Activated CD4-positive, alpha-beta T cell treated with anti-CD3 and anti-CD28 coated beads, Interleukin-2, amount 10 ng/mL, durations not matched to agents 24 days and 14 days (primary cell): ENCODE measurements around the gene ZNF177. TPM values are rescaled to one million over a fixed set of nuclear protein-coding genes. Genes with fewer than 3 reads are reported as not detected.
A peak's percentile ranks its signal among the peaks of the same experiment; 100 is the strongest.

Source experiments
- DNase-seq: peaks from one replicate; pipeline ENCODE4 v3.0.0; 2022
- H3K27ac Mint-ChIP-seq: one replicate; pipeline ENCODE4 v1.8.0; 2022; ENCODE audit warnings: mild to moderate bottlenecking, mixed read lengths
- H3K27me3 Mint-ChIP-seq: one replicate; pipeline ENCODE4 v1.8.0; 2022; ENCODE audit warnings: mixed read lengths
- H3K36me3 Mint-ChIP-seq: one replicate; pipeline ENCODE4 v1.8.0; 2022; ENCODE audit warnings: low read depth, mild to moderate bottlenecking, mixed read lengths
- H3K4me1 Mint-ChIP-seq: one replicate; pipeline ENCODE4 v1.8.0; 2021; ENCODE audit warnings: mixed read lengths
- H3K4me3 Mint-ChIP-seq: one replicate; pipeline ENCODE4 v1.8.0; 2022; ENCODE audit warnings: mild to moderate bottlenecking, moderate library complexity, mixed read lengths
- H3K9me3 Mint-ChIP-seq: one replicate; pipeline ENCODE4 v1.8.0; 2021; ENCODE audit warnings: mixed read lengths
- intact Hi-C: fragments of 100-400 bp; cut with micrococcal nuclease; formaldehyde crosslinking; loops from one replicate; pipeline ENCODE4 v1.15.1; 2023
- total RNA-seq: library from RNA; stranded (reverse); gene quantifications from 2 replicates; pipeline ENCODE4 v1.2.3, GENCODE V29; 2022

Gene ZNF177
- total RNA-seq, 1 donor from 2014 or later: not detected

- Mint-ChIP-seq H3K27ac (no peak overlapping the region), H3K4me3 (no peak overlapping the region), H3K36me3 (peaks cover 7% of the 10 kb centered on the region), H3K9me3 (peaks cover 15% of the 10 kb centered on the region), H3K4me1 (no peaks in the 10 kb centered on the region), H3K27me3 (no peaks in the 10 kb centered on the region)
- no peak for DNase-seq
- intact Hi-C loops: no loop called here
Observed at GRCh38 chr19:9353011-9353410, 9.8 kb upstream of the ZNF177 start.

- Mint-ChIP-seq H3K27me3 (no peaks in the 10 kb centered on the region), H3K9me3 (peaks cover 15% of the 10 kb centered on the region), H3K4me3 (no peak overlapping the region), H3K36me3 (peaks cover 6% of the 10 kb centered on the region), H3K27ac (no peak overlapping the region), H3K4me1 (no peaks in the 10 kb centered on the region)
- intact Hi-C loops: no loop called here
- DNase-seq: no peak
Observed at GRCh38 chr19:9354651-9355050, 8.2 kb upstream of the ZNF177 start.

- H3K4me1 Mint-ChIP-seq: no peaks in the 10 kb centered on the region
- no peak overlapping the region for H3K4me3 Mint-ChIP-seq
- no peak for DNase-seq
- H3K27ac Mint-ChIP-seq: no peak overlapping the region
- no peaks in the 10 kb centered on the region for H3K36me3 Mint-ChIP-seq
- intact Hi-C loops: no loop called here
- H3K9me3 Mint-ChIP-seq: peaks cover 24% of the 10 kb centered on the region
- H3K27me3 Mint-ChIP-seq: no peaks in the 10 kb centered on the region
Observed at GRCh38 chr19:9370738-9371619, 8.2 kb downstream of the ZNF177 start.

- no peak overlapping the region for H3K4me3 Mint-ChIP-seq
- H3K4me1 Mint-ChIP-seq: no peaks in the 10 kb centered on the region
- H3K27ac Mint-ChIP-seq: no peak overlapping the region
- no peak for DNase-seq
- H3K9me3 Mint-ChIP-seq: peaks cover 34% of the 10 kb centered on the region
- no peaks in the 10 kb centered on the region for H3K27me3 Mint-ChIP-seq
- H3K36me3 Mint-ChIP-seq: peaks cover 6% of the 10 kb centered on the region
- intact Hi-C loops: no loop called here
Observed at GRCh38 chr19:9381361-9381785, 18.6 kb downstream of the ZNF177 start.

GRCh38 chr19:9406798-9407352, 44.1 kb downstream of the ZNF177 start:
- Mint-ChIP-seq H3K9me3 (peaks cover 27% of the 10 kb centered on the region), H3K36me3 (peaks cover 24% of the 10 kb centered on the region), H3K27me3 (no peaks in the 10 kb centered on the region), H3K4me3 (peak overlapping the region; percentile 77), H3K27ac (no peak overlapping the region), H3K4me1 (no peaks in the 10 kb centered on the region)
- DNase-seq: peak; percentile 68
- intact Hi-C loops: no loop called here

- DNase-seq: no peak
- peaks cover 34% of the 10 kb centered on the region for H3K36me3 Mint-ChIP-seq
- peaks cover 27% of the 10 kb centered on the region for H3K9me3 Mint-ChIP-seq
Observed at GRCh38 chr19:9407827-9408226, 45.0 kb downstream of the ZNF177 start.

GRCh38 chr19:9413240-9413954, 50.6 kb downstream of the ZNF177 start:
- intact Hi-C loops: no loop called here
- H3K27ac Mint-ChIP-seq: no peak overlapping the region
- peaks cover 33% of the 10 kb centered on the region for H3K9me3 Mint-ChIP-seq
- no peak for DNase-seq
- no peaks in the 10 kb centered on the region for H3K27me3 Mint-ChIP-seq
- H3K4me1 Mint-ChIP-seq: no peaks in the 10 kb centered on the region
- peaks cover 80% of the 10 kb centered on the region for H3K36me3 Mint-ChIP-seq
- no peak overlapping the region for H3K4me3 Mint-ChIP-seq

More at GRCh38 chr19:9407827-9408226, 45.0 kb downstream of the ZNF177 start:
- Mint-ChIP-seq H3K27ac (no peak overlapping the region), H3K4me3 (peak overlapping the region; percentile 5), H3K4me1 (no peaks in the 10 kb centered on the region), H3K27me3 (no peaks in the 10 kb centered on the region)
- intact Hi-C loops: no loop called here

- no peaks in the 10 kb centered on the region for H3K27me3 Mint-ChIP-seq
- peaks cover 31% of the 10 kb centered on the region for H3K9me3 Mint-ChIP-seq
- H3K4me3 Mint-ChIP-seq: no peak overlapping the region
- H3K27ac Mint-ChIP-seq: no peak overlapping the region
- DNase-seq: no peak
- H3K36me3 Mint-ChIP-seq: peaks cover 91% of the 10 kb centered on the region
- intact Hi-C loops: no loop called here
- H3K4me1 Mint-ChIP-seq: peaks cover 3% of the 10 kb centered on the region
Observed at GRCh38 chr19:9427941-9428340, 65.1 kb downstream of the ZNF177 start.

GRCh38 chr19:9430444-9430843, 67.6 kb downstream of the ZNF177 start:
- Mint-ChIP-seq H3K36me3 (peaks cover 79% of the 10 kb centered on the region), H3K27ac (no peak overlapping the region), H3K27me3 (no peaks in the 10 kb centered on the region), H3K9me3 (peaks cover 17% of the 10 kb centered on the region), H3K4me3 (no peak overlapping the region), H3K4me1 (peaks cover 14% of the 10 kb centered on the region)
- DNase-seq: no peak
- intact Hi-C loops: loop anchor here (10.0 kb wide), 1 partner anchor 226 kb away; no protein-coding TSS in a partner anchor

GRCh38 chr19:9431475-9431874, 68.7 kb downstream of the ZNF177 start:
- Mint-ChIP-seq H3K27me3 (no peaks in the 10 kb centered on the region), H3K9me3 (peaks cover 17% of the 10 kb centered on the region), H3K36me3 (peaks cover 69% of the 10 kb centered on the region), H3K4me3 (no peak overlapping the region), H3K4me1 (peaks cover 22% of the 10 kb centered on the region), H3K27ac (no peak overlapping the region)
- DNase-seq: peak; percentile 78
- intact Hi-C loops: loop anchor here (10.0 kb wide), 1 partner anchor 227 kb away; no protein-coding TSS in a partner anchor

Other genes starting within 250 kb of the ZNF177 start
- gene OR7G1, start 247.2 kb upstream of the ZNF177 start, total RNA-seq: not detected in 2 replicates
- not detected in 2 replicates for gene OR7G3, start 236.1 kb upstream of the ZNF177 start, total RNA-seq
- gene ZNF317, start 222.6 kb upstream of the ZNF177 start, total RNA-seq: 47.1 and 50.2 TPM in 2 replicates
- 0.37 and 0.80 TPM in 2 replicates for gene OR7D2, start 184.0 kb upstream of the ZNF177 start, total RNA-seq
- not detected in 2 replicates for gene OR7D4, start 143.4 kb upstream of the ZNF177 start, total RNA-seq
- gene OR7E24, start 112.1 kb upstream of the ZNF177 start, total RNA-seq: not detected in 2 replicates
- 4.4 and 4.5 TPM in 2 replicates for gene ZNF699, start 53.2 kb upstream of the ZNF177 start, total RNA-seq
- 8.2 and 9.5 TPM in 2 replicates for gene ZNF559, start 38.8 kb upstream of the ZNF177 start, total RNA-seq
- 24.9 and 25.3 TPM in 2 replicates for gene ZNF266, start 72.6 kb downstream of the ZNF177 start, total RNA-seq
- gene ZNF560, start 135.6 kb downstream of the ZNF177 start, total RNA-seq: not detected in 2 replicates
- gene ZNF426, start 175.6 kb downstream of the ZNF177 start, total RNA-seq: 9.7 and 10.9 TPM in 2 replicates
- gene ZNF121, start 221.5 kb downstream of the ZNF177 start, total RNA-seq: 63.9 and 69.4 TPM in 2 replicates